HG03280 (cell line): ENCODE results near the gene SULT2B1.
"Not testable (repeated sequence)": the region's sequence is repeated elsewhere in the genome, so short reads cannot be mapped to it uniquely, and the experiment has no call there.

Experiments
- ATAC-seq: cut with Tn5 transposase; IDR thresholded peaks from one replicate; pipeline ENCODE4 v1.9.1; 2021; ENCODE audit warnings: mild to moderate bottlenecking, moderate library complexity; ENCODE audit not compliant: unreplicated experiment

SULT2B1 gene

DNA sequence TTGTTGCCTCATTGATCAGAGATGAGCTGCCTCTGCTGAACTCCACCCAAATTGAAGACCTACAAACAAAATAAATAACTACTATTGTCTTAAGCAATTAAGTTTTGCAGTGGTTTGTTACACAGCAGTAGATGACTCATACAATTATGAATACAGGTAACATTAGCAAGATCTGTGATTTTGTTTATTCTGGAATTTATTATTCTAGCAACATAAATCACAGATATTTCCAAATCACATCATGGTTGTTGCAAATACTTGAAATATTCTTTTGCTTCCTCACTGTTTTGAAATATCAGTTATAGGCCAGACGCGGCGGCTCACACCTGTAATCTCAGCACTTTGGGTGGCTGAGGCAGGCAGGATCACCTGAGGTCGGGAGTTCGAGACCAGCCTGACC, 27.2 kb upstream of the SULT2B1 start:
- no peak for ATAC-seq

DNA sequence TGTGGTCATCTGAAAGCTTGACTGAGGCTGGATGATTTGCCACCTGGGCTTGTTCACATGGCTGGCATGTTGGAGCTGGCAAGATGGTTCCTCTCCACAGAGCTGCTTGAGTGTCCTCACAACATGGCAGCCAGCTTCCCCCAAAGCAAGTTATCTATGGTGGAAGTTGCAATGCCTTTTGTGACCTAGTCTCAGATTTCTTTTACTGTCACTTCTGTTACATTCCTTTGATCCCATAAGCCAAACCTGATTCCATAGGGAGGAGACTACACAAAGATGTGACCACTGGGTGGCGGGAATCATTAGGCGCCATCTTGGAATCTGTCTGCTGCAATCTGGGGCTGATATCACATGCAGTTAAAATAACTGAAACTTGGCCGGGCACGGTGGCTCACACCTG, 22.8 kb upstream of the SULT2B1 start:
- no peak for ATAC-seq

DNA sequence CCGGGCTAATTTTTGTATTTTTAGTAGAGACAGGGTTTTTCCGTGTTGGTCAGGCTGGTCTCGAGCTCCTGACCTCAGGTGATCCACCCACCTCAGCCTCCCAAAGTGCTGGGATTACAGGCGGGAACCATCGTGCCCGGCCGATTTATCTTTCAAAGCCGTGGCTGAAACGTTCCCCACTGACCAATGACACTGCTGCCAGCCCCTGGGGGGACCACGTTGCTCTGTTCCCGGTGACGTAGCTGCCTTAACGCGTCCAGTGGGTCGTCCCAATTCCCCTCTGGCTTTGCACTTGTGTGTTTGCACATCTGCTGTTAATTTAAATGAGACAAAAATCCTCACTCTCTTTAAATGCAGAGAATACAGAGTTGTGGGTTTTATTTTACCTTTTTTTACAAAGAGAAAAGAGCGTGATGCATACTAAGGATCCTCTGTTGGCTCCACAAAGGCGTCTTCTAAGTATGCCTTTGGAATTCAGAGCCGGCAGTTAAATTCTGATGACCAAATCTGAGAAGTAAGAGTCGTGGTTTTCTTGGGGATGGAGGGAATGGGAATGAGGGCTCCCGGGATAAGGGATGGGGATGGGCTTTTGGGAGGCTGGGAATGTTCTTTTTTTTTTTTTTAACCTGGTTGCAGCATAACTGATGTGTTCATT, 21.8 kb upstream of the SULT2B1 start:
- no peak for ATAC-seq

DNA sequence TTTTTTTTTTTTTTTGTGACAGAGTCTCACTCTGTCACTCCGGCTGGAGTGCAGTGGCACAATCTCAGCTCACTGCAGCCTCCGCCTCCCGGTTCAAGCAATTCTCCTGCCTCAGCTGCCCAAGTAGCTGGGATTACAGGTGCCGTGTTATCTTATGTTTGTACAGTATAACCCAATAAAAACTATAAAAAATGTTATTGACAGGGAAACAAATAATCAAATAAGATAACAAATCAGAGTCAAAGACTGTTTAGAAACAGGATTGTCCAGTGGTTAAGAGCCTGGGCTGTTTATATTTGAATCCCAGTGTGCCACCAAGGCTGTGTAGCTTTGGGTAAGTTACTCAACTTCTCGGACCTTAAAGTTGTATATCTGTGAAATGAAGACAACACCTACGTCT, 21.2 kb upstream of the SULT2B1 start:
- ATAC-seq: no peak

DNA sequence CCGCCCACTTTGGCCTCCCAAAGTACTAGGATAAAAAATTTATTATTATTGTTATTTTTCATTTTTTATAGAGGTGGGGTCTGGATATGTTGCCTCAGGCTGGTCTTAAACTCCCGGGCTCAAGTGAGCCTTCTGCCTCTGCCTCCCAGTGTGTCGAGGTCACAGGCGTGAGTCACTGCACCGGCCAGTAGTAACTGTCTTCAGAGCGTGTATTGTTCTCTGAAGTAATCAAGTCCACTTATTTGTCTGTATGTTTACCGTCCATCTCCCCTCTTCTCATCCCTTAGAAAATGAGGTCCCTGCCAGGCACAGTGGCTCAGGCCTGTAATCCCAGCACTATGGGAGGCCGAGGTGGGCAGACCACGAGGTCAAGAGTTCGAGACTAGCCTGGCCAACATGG, 18.2 kb upstream of the SULT2B1 start:
- no peak for ATAC-seq

DNA sequence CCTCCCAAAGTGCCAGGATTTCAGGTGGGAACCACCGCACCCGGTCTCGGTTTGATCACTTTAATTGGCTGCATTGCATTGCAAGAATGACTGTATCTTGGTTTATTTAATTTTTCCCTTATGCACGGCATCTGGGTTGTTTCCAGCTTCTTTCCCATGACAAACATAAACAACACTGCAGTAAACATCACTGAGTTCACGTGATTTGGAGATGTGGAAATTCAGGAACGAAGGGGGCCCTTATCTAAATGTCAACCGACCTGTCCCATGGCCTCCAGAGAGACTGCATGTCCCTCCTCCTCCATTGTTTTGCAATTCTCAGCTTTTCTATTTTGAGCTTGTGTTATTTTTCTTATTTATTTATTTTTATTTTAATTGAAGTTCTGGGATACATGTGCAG, 14.4 kb upstream of the SULT2B1 start:
- ATAC-seq: no peak

DNA sequence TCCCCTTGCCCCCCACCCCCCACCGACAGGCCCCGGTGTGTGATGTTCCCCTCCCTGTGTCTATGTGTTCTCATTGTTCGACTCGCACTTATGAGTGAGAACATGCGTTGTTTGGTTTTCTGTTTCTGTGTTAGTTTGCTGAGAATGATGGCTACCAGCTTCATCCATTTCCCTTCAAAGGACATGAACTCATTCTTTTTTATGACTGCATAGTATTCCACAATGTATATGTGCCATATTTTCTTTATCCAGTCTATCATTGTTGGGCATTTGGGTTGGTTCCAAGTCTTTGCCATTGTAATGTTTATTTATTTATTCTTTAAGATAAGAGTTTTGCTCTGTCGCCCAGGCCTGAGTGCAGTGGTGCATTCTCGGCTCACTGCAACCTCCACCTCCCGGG, 13.9 kb upstream of the SULT2B1 start:
- ATAC-seq: not testable (repeated sequence)

DNA sequence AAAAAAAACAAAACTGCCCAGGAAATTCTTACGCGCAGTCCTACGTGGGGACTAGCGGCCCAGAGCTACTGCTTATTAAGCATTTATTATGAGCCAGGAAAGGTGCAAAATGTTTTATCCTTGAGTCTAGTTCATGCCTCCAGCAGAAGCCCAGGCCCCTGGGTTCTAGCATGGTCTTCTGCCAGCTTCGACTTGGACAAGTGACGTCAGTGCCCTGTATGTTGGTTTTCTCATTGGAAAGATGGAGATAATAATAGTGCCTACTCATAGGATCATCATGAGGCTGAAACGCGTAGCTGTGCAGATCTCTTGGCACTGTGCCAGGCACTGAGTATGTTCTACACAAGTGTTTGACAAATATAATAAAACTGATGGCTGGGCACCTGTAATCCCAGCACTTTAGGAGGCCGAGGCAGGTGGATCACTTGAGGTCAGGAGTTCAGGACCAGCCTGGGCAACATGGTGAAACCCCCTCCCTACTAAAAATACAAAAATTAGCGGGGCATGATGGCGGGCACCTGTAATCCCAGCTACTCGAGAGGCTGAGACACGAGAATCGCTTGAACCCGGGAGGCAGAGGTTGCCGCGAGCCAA, 12.4 kb upstream of the SULT2B1 start:
- no peak for ATAC-seq

DNA sequence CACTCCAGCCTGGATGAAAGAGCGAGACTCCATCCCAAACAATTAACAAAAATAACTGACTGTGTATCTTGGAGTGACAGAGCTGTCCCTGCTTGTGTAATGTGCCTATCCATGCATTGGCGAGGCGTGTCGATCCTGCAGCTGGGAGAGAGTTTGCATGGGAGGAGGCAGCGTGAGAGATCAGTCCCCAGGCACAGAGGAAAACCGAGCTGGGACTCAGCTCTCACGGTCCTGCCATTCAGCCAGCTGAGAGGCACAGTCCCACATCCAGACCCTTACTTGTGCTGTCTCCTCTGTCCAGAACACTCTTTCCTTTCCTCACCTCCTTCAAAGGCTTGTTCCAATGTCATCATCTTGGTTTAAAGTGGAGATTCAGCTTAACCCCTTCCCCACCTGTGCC, 11.9 kb upstream of the SULT2B1 start:
- no peak for ATAC-seq

DNA sequence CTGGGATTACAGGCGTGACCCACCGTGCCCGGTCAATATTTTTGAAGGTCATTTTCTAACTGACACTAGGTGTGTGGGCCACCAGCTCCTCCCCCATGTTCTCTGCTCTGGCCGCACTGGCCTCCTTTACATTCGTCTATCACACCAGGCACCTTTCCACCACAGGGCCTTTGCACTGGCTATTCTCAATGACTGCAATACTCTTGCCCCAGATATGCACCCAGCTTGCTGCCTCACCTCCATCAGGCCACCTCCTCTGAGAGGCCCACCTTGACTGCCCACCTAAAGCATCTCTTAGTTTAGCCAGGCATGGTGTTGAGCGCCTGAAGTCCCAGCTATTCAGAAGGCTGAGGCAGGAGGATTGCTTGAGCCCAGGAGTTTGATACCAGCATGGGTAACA, 10.2 kb upstream of the SULT2B1 start:
- ATAC-seq: no peak

DNA sequence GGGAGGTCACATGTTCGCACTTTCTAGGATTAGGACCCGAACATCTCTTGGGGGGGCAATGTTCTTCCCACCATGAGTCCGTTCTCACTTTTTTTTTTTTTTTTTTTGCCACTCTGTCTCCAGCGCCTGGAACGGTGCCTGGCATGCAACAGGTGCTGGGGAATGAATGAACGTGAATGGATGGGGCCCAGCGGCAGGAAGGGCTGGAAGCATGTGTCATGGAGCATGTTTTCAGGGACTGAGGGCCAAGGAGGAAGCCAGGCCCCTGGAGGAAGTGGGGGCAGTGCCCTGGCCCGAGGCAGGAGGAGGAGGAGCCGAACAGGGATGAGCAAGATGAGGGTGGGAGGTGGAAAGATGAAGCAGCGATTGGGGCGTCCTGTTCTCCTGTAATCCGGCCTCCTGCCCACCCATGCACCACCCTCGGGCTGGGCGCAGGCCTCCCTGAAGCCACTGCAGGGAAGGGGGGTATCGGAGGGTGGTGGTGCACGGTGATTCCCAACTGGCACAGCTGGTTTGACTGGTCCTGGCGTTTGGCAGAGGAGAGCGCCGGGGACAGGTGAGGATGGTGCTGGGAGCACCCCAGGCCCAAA, 8.8 kb upstream of the SULT2B1 start:
- ATAC-seq: no peak

DNA sequence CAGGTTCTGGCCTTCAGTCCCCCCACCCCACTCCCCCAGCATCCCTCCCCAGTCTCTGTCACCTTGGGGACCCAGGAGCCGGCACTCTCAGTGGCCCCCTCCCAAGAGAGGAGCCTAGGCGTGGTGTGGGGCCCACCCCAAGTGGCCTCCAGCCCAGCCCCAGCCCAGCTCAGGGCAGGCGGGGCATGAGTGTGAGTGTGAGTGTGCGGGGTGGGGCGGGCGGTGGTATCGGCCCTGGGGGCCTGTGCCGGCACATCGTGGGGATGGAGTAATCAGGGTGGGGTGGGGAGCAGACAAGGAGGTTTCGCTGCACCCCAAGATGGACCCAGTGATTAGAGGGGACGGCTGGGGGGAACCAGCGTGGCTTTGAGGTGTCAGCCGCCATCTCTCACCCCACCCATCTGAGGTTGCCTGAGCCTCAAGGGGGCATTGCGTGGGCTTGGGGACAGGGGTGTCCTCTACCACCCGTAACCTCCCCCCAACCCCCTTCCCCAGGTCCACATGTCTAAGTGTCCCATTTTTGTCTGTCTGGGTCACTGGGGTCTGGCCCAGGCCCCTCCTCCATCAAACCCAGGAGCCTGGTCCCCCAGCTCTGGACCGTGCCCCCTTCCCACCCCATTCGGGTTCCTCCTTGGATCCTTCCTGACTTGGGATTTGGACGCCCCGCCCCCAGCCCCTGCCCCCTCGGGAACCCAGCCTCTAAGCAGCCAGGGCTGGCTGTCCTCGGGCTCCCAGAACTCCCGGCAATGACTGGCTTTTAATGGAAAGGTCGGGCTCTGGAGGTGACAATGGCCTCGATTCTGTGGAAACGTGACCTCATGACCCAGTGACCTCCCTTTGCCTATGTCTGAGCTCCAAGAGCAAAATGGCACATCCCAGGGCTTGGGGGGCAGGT, 6.9 kb upstream of the SULT2B1 start:
- no peak for ATAC-seq

DNA sequence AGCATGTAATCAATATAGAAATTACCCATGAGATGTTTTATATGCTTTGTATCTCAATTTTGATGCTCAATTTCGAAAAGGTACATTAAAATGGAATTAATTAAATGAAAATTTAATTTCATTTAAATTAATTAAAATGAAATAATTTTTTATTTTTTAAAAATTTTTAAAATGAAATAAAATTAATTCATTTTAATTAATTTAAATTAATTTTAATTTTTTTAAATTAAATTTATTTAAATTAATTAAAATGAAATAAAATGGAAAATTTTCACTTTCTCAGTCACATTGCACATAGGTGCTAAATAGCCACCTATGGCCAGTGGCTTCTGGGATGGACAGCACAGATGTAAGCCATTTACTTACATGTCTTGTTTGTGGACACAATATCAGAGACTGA, 4.2 kb upstream of the SULT2B1 start:
- no peak for ATAC-seq

DNA sequence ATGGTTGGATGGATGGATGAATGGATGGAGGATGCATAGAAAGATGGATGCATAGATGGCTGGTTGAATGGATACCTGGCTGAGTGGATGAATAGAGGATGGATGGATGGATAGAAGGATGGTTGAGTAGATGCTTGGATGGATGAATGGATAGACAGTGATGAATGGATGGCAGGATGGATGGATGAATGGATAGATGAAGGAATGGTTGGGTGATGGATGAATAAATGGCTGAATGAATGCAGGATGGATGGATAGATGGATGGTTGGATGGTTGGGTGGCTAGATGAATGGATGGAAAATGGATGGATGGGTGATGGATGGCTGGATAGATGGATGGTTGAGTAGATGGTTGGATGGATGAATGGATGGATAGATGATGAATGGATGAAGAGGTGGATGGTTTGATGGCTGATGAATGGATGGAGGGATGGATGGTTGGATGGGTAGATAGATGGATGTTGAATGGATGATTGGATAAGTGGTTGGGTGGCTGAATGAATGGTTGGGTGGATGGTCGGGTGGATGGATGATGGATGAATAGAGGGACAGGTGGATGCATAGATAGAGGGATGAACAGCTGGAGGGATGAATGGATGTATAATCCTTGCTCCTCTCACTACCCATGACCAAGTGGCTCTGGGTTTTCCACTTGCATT, 3.6 kb upstream of the SULT2B1 start:
- no peak for ATAC-seq

DNA sequence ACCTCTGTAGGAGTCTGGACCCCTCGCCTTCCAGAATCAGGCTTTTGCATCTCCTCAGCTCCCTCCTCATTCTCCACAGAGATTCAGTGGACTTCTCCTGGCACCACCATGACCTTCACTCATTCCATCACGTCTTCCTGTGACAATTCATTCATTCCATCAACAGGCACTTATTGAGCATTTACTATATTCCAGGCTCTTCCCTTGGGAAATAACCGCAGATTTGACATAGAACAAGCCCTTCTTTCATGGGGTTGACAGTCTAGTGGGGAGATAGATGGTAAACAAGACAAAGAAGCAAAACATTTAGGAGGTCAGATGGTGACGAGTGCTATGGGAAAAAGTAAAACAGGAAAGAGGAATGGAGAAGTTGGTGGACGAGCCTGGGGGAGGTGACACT, 2.6 kb upstream of the SULT2B1 start:
- no peak for ATAC-seq

DNA sequence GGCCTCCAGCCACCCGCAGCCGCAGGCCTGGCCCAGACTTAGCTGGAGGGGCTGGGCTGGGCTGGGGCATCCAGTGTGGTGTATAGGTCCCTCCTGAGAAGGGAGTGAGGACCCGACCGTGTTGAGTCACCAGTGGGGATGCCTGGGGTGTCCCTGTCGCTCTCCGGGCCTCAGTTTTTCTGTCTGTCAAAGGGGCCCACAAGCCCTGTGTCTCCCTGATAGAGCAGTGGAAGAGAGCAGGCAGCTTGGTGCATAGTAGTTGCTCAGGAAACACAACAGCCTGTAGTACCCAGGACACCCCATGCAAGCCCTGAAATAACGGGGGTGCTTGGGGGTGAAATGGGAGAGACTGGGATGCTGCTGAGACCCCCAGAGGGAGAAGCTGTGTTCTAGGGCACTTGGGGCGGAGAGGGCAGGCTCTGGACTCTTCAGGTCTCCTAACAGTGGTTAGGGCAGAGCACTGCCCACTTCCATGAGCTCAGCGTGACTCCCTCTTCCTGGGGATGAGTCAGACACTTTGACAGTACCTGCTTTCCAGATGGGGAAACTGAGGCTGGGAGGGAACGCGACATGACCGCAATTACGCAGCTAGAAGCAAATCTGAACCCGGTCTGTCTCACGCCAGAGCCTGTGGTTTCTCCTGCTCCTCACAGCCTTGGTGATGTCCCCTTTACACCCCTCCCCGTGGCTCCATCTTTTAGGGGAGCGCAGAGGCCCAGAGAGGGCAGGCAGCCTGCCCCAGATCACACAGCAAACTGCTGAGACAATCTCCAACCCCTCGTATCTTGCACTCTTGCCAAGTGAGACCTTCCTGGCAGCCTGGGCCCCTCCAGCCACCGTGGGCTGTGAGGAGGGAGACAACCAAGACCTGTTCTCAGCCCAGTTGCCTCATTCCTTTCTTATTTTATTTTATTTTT, 692 bp downstream of the SULT2B1 start:
- ATAC-seq: no peak

DNA sequence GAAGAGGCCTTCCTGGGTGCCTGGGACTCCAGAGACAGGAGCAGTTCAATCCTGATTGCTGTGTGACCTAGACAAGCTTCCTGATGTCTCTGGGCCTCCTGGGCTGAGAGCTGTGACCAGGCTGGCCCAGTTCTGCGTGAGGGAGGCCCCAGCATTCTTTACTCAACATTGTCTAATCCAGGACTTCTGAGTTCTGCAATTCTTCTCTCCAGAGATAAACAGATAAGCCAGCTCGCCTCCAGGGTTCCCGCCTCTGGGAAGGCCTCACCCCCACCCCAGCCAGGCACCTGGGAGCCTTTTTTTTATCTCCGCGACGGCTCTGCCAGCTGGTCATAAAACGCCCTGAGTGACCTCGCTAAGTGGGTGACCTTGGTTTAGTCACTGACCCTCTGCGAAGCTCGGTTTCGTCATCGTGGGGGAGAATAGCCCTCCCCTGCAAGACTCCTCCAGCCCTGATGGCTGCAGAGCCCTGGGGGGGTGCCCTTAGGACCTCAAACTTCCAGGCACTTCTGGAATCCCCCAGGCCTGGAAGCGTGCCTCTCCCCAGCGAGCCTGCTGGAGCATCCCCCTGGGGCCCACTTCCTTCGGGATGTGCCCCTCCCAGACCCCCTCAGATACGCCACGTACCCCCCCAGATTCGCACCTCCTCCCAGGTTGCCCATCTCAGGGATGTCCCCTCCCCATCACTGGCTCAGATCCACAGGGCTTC, 1.9 kb downstream of the SULT2B1 start:
- ATAC-seq: no peak

DNA sequence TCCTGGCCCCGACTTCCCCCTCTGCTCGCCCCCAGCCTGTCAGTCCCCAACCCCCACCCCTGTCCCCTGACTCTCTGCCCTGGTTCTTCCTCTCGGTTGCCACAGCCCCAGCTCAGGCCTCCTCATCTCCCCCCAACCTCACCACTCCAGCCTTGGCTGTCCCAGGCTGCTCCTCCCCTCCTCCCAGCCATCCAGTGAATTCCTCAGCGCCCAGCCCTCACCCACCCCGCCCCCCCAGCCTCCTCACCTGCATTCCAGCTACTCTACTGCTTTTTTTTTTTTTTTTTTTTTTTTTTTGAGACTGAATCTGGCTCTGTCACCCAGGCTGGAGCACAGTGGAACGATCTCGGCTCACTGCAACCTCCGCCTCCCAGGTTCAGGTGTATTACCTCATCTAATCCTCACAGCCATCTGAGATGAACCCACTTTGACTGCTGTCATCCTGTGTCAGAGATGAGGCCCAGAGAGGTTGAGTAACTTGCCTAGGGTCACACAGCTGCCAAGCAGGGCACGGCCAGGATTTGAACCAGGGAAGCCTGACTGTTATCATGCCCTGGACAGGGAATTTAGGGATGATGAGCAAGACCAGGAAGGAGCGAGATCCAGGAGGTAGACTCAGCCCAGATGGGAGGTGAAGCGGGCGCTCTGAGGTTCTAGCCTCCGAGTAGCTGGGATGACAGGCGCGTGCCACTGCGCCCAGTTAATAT, 2.6 kb downstream of the SULT2B1 start:
- ATAC-seq: no peak

DNA sequence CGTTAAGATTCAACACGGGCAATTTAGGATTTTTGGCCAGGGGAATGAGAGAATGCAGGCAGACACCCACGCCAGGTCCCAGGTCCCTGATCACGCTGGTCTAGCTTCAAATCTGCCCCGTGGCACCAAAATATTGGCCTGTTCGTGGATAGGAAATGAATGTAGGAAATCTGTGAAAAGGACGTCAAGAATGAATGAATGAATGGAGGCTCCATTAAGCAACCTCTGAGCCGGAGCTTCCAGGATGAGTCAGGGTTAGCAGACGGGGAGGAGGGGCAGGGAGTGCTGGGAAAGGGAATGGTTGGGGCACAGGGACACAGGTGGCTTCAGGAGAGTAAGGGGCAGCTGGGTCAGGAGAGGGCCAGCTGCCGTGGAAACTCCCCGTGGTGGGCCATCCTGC, 4.2 kb downstream of the SULT2B1 start:
- ATAC-seq: no peak
